NCI-H2081 (cell line): ENCODE measurements around the gene SYNPO2.

Experiments used
- DNase-seq, 2 experiments: peaks; one replicate each; lab custom pipeline; 2025; lab: John Stamatoyannopoulos, UW

Gene SYNPO2

GRCh38 chr4:119080721-119081541 is 192.3 kb downstream of the SYNPO2 start:
- DNase-seq: no peak

GRCh38 chr4:119081542-119081859 is 192.8 kb downstream of the SYNPO2 start:
- DNase-seq: no peak

GRCh38 chr4:119081943-119082342 is 193.3 kb downstream of the SYNPO2 start:
- DNase-seq: no peak

GRCh38 chr4:119082661-119083060 is 194.0 kb downstream of the SYNPO2 start:
- no peak for DNase-seq

- DNase-seq: no peak
Observed at GRCh38 chr4:119084513-119084912, 195.9 kb downstream of the SYNPO2 start.

GRCh38 chr4:119087121-119087520 is 198.5 kb downstream of the SYNPO2 start:
- no peak for DNase-seq

- no peak for DNase-seq
Observed at GRCh38 chr4:119087656-119088055, 199.0 kb downstream of the SYNPO2 start.

GRCh38 chr4:119093042-119093827 is 204.6 kb downstream of the SYNPO2 start:
- no peak for DNase-seq

- DNase-seq: no peak
Observed at GRCh38 chr4:119097282-119097900, 208.7 kb downstream of the SYNPO2 start.

GRCh38 chr4:119098306-119098705 is 209.7 kb downstream of the SYNPO2 start:
- no peak for DNase-seq

GRCh38 chr4:119099227-119099810 is 210.7 kb downstream of the SYNPO2 start:
- no peak for DNase-seq

- DNase-seq: no peak
Observed at GRCh38 chr4:119100655-119101054, 212.0 kb downstream of the SYNPO2 start.

GRCh38 chr4:119103263-119103662 is 214.6 kb downstream of the SYNPO2 start:
- no peak for DNase-seq

- no peak for DNase-seq
Observed at GRCh38 chr4:119104644-119105273, 216.1 kb downstream of the SYNPO2 start.

- DNase-seq: no peak
Observed at GRCh38 chr4:119105605-119106004, 217.0 kb downstream of the SYNPO2 start.

- no peak for DNase-seq
Observed at GRCh38 chr4:119106036-119107000, 217.7 kb downstream of the SYNPO2 start.

- no peak for DNase-seq
Observed at GRCh38 chr4:119110121-119110520, 221.5 kb downstream of the SYNPO2 start.
